Progenitor cell of endocrine pancreas (in vitro differentiated cells): ENCODE results near the gene ZBTB47. TPM values are rescaled to one million over a fixed set of nuclear protein-coding genes. Genes with fewer than 3 reads are reported as not detected.

Source experiments
- DNase-seq: peaks from one replicate; pipeline ENCODE4 v3.0.0; 2021; ENCODE audit warnings: low spot score; ENCODE audit not compliant: unreplicated experiment
- H3K27ac Mint-ChIP-seq: 2 replicates; pipeline ENCODE4 v1.8.0; 2021; ENCODE audit warnings: mild to moderate bottlenecking, moderate library complexity, mixed read lengths
- H3K27me3 Mint-ChIP-seq: 2 replicates; pipeline ENCODE4 v1.8.0; 2021; ENCODE audit warnings: mixed read lengths
- H3K36me3 Mint-ChIP-seq: 2 replicates; pipeline ENCODE4 v1.8.0; 2022; ENCODE audit warnings: mixed read lengths; ENCODE audit not compliant: insufficient read depth
- H3K4me1 Mint-ChIP-seq: 2 replicates; pipeline ENCODE4 v1.8.0; 2021; ENCODE audit warnings: low read depth, mixed read lengths
- H3K4me3 Mint-ChIP-seq: 2 replicates; pipeline ENCODE4 v1.8.0; 2021; ENCODE audit warnings: low read depth, mild to moderate bottlenecking, moderate library complexity, mixed read lengths
- H3K9me3 Mint-ChIP-seq: 2 replicates; pipeline ENCODE4 v1.8.0; 2021; ENCODE audit warnings: low read depth, mixed read lengths
- total RNA-seq: library from RNA; stranded (reverse); gene quantifications from 2 replicates; pipeline ENCODE4 v1.2.1, GENCODE V29; 2021
- TF ChIP-seq, protein P1 (sequence below): fragments of 200-600 bp; sonication (generic); IDR thresholded peaks from one replicate; pipeline ENCODE4 v1.5.0; 2021; ENCODE audit warnings: antibody characterized with exemption, mild to moderate bottlenecking; ENCODE audit not compliant: unreplicated experiment

Gene ZBTB47
- total RNA-seq, 1 donor from 2014 or later: 9.7 TPM

DNA sequence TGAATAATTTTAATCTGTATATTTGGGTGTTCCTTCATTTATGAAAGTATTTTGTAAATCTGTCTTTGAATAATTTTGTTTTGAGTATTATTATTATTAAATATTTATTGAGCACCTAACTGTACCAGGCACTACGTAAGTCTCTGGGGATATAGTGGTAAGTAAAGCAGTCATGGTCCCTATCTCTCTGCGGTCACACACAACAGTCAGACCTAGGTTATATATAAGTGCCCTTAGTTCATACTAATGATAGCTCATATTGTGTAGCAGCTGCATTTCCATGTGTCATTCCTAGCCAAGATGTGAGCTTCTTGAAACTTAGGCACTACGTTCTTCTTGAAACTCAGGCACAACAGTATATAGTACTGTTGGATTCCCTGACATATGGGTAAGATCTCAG, 40.6 kb upstream of the ZBTB47 start:
- TF ChIP-seq, protein P1, sequence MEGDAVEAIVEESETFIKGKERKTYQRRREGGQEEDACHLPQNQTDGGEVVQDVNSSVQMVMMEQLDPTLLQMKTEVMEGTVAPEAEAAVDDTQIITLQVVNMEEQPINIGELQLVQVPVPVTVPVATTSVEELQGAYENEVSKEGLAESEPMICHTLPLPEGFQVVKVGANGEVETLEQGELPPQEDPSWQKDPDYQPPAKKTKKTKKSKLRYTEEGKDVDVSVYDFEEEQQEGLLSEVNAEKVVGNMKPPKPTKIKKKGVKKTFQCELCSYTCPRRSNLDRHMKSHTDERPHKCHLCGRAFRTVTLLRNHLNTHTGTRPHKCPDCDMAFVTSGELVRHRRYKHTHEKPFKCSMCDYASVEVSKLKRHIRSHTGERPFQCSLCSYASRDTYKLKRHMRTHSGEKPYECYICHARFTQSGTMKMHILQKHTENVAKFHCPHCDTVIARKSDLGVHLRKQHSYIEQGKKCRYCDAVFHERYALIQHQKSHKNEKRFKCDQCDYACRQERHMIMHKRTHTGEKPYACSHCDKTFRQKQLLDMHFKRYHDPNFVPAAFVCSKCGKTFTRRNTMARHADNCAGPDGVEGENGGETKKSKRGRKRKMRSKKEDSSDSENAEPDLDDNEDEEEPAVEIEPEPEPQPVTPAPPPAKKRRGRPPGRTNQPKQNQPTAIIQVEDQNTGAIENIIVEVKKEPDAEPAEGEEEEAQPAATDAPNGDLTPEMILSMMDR: no peak
- H3K36me3 Mint-ChIP-seq: peaks cover 5% of the 10 kb centered on the region

GRCh38 chr3:42613462-42613861, 40.0 kb upstream of the ZBTB47 start:
- Mint-ChIP-seq H3K27me3 (no peaks in the 10 kb centered on the region), H3K36me3 (peaks cover 5% of the 10 kb centered on the region), H3K4me1 (peaks cover 12% of the 10 kb centered on the region), H3K27ac (peak overlapping the region; percentile 0), H3K4me3 (no peak overlapping the region), H3K9me3 (no peaks in the 10 kb centered on the region)
- DNase-seq: no peak
- TF ChIP-seq, protein P1: peak; percentile 57

More for the DNA sequence above, 40.6 kb upstream of the ZBTB47 start:
- H3K9me3 Mint-ChIP-seq: no peaks in the 10 kb centered on the region
- no peak overlapping the region for H3K4me3 Mint-ChIP-seq
- H3K27ac Mint-ChIP-seq: peak overlapping the region; percentile 62
- DNase-seq: no peak
- H3K4me1 Mint-ChIP-seq: peaks cover 12% of the 10 kb centered on the region
- no peaks in the 10 kb centered on the region for H3K27me3 Mint-ChIP-seq

DNA sequence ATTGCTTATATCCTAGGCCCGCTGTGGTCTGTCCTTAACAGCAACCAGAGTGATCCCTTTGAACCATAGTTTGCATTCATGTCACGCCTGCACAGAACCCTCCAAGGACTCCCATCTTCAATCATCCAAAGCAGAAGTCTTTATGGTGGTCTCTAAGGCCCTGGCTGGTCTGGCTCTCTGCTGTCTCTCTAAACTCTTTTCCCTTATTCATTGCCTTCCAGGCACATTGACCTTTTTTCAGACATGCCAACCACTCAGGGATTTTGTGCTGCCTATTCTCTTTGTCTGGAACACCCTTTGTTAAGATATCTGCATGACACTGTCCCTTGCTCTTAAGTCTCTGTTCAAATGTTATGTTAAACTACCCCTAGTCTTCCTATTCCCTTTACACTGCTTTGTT, 21.9 kb upstream of the ZBTB47 start:
- H3K27ac Mint-ChIP-seq: peak overlapping the region; percentile 78
- no peak overlapping the region for H3K4me3 Mint-ChIP-seq
- no peaks in the 10 kb centered on the region for H3K9me3 Mint-ChIP-seq
- TF ChIP-seq, protein P1: no peak
- no peak for DNase-seq
- no peaks in the 10 kb centered on the region for H3K4me1 Mint-ChIP-seq
- no peaks in the 10 kb centered on the region for H3K27me3 Mint-ChIP-seq
- H3K36me3 Mint-ChIP-seq: peaks cover 18% of the 10 kb centered on the region

DNA sequence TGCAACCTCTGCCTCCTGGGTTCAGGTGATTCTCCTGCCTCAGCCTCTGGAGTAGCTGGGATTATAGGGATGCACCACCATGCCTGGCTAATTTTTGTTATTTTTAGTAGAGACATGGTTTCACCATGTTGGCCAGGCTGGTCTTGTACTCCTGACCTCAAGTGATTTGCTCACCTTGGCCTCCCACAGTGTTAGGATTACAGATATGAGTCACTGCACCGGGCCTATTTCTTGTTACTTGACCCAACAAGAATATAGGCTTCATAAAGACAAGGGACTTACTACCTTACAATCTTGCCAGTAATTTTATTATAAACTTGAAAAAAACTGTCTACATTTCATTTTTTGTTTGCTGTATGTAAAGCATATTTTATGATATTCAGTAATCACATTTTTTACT, 21.4 kb upstream of the ZBTB47 start:
- H3K27ac Mint-ChIP-seq: no peak overlapping the region
- H3K36me3 Mint-ChIP-seq: peaks cover 18% of the 10 kb centered on the region

GRCh38 chr3:42633544-42633943, 20.0 kb upstream of the ZBTB47 start:
- TF ChIP-seq, protein P1: no peak
- Mint-ChIP-seq H3K27ac (peak overlapping the region; percentile 11), H3K27me3 (no peaks in the 10 kb centered on the region), H3K36me3 (peaks cover 17% of the 10 kb centered on the region), H3K9me3 (no peaks in the 10 kb centered on the region), H3K4me3 (no peak overlapping the region), H3K4me1 (no peaks in the 10 kb centered on the region)
- no peak for DNase-seq

More for the DNA sequence above, 21.4 kb upstream of the ZBTB47 start:
- Mint-ChIP-seq H3K4me3 (no peak overlapping the region), H3K27me3 (no peaks in the 10 kb centered on the region), H3K9me3 (no peaks in the 10 kb centered on the region), H3K4me1 (no peaks in the 10 kb centered on the region)
- TF ChIP-seq, protein P1: no peak
- DNase-seq: no peak
